Fibroblast of upper back skin (primary cell): Measurements from ENCODE around the gene ADGRE3.
"Not testable (repeated sequence)": the region's sequence is repeated elsewhere in the genome, so short reads cannot be mapped to it uniquely, and the experiment has no call there.

Source experiments
- DNase-seq: peaks from one replicate; pipeline ENCODE4 v3.0.0-alpha.2; 2013

Gene ADGRE3

DNA sequence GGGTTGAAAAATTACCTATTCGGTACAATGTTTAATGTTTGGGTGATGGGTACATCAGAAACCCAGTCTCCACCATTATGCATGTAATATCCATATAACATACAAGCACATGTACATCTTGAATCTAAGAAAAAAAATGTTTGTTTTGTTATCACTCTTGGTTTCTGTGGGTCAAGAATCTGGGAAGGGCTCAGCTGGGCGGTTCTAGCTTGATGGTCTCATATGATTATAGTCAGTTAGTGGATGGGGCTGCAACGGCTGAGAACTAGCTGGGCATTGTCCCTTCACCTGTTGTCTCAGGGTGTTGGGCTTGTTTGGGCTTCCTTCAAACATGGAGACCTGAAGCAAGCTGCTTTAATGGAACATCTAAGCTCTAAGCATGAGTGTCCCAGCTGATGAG lies 4.7 kb downstream of the ADGRE3 start:
- no peak for DNase-seq

DNA sequence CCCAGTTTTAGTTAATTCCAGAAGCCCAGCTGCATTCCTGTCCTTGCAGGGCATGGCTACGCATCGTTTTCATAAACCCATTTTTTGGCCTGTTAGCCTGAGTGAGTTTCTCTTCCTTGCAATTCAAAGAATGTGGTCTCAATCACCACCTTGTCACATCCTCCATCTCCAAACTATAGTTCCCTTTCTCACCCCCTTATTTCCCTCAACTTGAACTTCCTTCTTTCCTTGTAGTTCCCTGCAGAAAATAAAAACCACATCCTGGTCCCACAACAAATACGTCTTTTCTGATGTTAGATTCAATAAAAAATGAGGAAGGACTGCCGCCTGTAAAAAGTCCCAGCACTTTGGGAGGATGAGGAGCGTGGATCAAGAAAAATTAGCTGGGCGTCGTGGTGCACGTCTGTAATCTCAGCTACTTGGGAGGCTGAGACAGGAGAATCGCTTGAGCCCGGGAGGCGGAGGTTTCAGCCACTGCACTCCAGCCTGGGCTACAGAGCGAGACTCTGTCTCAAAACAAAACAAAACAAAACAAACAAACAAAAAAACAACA lies 13.2 kb downstream of the ADGRE3 start:
- no peak for DNase-seq

DNA sequence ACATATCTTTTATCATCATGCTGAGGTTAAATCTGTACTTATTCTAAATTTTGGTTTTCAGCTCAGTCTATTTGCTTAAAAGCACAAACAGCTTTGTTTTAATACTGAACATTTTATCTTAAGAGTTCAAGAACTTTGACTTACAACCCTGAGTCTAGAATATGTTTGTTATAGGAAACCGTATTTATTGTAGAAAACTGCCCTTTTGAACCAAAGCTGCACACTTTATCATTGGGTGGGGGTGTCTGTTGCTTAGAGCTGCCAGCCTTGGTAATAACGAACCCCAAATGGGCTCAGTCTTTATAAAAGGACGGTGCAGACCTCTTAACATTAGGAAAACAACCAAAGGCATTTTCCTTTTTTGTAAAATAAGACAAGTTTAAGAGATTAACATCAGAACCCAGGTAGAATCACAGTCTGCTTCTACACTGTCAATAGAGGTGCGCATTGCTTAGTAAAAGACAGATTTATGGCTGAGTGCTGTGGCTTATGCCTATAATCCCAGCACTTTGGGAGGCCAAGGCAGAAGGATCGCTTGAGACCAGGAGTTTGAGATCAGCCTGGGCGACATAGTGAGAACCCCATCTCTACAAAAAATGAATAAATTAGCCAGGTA lies 14.7 kb downstream of the ADGRE3 start:
- DNase-seq: no peak

DNA sequence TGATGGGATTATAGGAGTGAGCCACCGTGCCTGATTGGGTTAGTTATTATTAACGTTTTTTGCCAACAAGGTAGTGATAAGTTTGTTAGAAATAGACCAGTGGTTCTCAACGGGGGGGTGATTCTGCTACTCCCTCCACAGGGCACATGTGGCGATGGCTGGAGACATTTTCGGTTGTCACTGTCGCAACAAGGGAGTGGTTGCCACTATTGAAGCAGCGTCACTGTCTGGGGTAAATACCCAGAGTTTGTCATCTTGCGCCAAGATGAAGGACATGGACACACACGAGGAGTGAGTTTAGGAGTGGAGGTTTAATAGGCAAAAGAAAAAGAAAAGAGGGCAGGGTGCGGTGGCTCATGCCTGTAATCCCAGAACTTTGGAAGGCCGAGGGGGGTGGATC lies 18.9 kb downstream of the ADGRE3 start:
- DNase-seq: no peak

DNA sequence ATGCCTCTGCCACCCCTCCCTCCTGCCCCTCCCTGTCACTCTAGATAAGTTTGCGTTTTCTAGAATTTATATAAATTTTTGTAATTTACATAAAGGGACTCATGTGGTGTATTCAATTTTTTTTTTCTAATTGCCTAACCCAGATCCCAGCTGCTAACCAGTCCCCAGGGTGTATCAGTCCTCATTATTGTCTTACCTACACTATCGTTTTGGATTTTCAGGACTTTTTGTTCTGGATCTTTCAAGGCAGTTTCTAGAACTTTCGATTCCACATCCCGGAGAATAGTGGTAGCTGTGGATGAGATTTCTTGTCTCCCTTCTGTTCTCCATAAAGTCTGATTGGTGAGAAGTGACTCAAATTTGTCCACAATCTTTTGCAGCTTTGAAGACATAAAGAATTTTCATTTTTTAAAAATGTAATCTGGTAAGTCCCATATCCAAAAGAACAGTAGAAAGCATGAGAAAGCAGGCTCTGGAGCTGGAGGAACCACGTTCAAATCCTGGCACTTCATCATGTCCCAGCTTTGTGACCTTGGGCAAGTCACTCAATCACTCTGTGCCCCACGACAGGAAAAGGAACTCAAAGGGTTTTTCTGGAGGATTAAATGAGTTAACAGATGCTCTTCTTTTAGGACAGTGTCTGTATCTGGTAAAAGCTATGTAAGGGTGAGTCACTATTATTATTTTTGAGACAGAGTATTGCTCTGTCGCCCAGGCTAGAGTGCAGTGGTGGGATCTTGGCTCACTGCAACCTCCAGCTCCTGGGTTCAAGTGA lies 19.7 kb downstream of the ADGRE3 start:
- no peak for DNase-seq

DNA sequence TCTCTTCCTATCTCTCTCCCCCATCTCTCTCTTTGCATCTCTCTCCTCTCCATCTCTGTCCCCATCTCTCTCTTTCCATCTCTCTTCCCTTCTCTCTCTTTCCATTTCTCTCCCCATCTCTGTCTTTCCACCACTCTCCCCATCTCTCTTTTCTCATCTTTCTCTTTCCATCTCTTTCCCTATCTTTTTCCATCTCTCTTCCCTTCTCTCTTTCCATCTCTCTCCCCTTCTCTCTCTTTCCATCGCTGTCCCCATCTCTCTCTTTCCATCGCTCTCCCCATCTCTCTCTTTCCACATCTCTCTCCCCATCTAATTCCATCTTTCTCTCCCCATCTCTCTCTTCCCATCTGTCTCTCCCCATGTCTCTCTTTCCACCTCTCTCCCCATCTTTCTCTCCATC lies 24.5 kb downstream of the ADGRE3 start:
- no peak for DNase-seq

DNA sequence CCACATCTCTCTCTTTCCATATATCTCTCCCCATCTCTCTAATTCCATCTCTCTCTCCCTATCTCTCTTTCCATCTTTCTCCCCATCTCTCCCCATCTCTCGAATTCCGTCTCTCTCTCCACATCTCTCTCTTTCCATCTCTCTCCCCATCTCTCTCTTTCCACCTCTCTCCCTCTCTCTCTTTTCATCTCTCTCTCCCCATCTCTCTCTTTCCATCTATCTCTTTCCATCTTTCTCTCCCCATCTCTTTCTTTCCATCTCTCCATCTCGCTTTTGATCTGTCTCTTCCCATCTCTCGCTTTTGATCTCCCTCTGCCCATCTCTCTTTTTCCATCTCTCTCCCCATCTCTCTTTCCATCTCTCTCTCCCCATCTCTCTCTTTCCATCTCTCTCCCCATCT lies 25.6 kb downstream of the ADGRE3 start:
- no peak for DNase-seq

DNA sequence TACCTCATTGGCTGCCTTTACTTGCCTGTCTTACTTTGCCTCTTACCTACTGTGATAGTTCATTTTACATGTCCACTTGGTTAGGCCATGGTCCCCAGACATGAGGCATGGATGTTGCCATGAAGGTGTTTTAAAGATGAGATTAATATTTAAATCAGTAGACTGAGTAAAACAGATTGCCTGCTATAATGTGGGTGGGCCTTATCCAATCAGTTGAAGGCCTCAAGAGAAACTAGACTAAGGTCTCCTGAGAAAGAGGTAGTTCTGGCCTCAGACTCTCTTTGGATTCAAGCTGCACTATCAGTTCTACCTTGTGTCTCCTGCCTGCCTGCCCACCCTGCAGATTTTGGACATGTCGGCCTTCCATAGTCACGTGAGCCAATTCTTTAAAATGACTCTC lies 26.1 kb downstream of the ADGRE3 start:
- DNase-seq: no peak

DNA sequence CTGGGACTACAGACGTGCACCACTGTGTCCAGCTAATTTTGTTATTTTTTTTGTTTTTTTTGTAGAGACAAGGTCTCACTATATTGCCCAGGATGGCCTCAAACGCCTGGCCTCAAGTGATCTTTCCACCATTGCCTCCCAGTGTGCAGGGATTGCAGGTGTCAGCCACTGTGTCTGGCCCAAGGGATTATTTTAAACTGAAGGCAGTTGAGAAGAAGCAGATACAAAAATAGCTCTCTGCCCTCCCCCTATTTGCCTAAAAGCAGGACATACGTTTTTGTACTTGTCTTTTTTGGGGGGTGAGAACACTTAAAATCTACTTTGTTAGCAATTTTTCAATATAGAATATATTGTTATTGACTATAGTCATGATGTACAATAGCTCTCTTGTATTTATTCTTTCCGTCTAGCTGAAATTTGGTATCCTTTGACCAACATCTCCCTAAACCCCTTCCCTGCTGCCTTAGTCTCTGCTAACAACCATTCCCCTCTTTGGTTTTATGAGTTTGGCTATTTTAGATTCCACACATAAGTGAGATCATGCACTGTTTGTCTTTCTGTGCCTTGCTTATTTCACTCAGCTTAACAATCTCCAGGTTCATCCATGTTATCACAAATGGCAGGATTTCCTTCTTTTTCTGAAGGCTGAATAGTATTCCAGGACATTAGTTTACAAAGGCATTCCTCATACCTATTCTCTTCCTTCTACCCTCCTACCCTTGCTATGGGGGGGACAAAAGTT lies 34.9 kb downstream of the ADGRE3 start:
- DNase-seq: no peak

DNA sequence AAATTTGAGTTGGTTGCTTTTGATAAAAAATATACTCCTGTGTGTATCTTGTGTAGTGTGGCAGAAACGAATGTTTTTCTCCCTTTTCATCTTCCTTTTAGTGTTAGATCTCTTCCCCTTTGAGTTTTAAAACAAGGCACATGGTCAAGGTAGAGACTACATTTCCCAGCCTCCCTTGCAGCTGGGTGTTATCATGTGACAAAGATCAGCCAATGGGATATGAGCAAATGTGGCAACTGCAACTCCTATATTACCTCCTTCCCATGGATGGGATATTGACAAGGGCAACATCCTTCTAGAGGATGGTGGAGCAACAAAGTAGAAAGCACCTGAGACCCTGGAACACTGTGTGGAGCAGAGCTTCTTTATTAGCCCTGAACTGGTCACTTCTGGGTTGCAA lies 42.4 kb downstream of the ADGRE3 start:
- no peak for DNase-seq

DNA sequence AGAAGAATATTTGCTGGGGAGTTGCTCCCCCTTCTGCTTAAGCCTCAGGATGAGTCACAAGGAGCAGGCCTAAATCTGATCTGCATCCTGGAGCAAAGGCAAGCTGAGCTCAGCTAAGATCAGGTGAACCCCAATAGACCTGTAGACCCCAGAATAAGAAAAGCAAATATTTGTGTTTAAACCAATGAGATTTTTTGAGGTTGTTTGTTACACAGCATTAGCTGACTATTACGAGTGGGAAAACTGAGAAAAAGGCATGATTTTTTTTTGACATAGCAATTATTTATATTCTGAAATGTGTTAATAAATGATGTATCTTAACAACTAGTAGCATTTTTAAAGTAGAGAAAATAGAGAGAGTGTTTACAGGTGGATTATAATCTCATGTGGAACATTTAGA lies 45.1 kb downstream of the ADGRE3 start:
- DNase-seq: no peak

DNA sequence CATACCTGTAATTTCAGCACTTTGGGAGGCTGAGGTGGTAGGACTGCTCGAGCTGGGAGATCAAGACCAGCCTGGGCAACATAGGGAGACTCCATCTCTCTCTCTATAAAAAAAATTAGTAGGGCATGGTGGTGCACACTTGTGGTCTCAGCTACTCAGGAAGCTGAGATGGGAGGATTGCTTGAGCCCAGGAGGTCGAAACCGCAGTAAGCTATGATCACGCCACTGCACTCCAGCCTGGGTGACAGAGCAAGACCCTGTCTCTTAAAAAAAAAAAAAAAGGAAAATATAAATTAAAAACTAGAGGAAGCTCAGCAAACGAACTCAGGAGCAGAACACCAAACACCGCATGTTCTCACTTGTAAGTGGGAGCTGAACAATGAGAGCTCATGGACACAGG lies 50.2 kb downstream of the ADGRE3 start:
- DNase-seq: not testable (repeated sequence)

DNA sequence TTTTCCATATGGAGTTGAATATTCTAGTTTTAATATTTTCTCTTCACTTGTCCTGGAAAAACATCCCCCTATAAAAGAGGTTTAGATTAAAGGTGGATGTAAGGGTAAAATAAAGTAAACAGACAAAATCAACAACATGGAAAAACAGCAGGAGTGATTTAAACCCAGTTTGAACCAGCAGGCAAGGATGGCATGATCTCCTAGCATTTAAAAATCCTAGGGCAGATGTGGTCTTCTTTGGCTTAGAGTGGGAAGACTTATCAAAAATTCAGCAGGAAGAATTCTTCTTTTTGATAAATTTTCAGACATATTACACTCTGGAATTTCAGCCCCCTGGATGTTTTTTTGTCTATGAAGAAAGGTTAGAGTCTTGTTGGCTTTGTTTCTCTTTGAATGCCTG lies 55.2 kb downstream of the ADGRE3 start:
- DNase-seq: no peak

DNA sequence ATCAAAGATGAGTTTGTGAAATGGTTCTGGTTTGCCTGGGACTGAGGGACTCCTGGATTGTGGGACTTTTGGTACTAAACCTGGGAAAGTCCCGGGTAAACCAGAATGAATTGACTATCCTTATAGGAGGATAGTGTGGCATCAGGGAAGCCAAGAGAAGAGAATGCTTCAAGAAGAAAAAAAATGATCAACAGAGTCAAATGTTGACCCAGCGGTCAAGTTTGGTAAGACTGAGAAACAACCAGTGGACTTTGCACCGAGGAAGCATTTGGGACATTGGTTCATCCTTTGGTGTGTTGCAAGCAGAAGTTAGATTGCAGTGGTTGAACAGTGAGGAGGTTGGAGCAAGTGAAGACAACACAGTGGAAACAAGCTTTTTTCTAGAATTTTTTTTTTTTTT lies 58.2 kb downstream of the ADGRE3 start:
- no peak for DNase-seq

DNA sequence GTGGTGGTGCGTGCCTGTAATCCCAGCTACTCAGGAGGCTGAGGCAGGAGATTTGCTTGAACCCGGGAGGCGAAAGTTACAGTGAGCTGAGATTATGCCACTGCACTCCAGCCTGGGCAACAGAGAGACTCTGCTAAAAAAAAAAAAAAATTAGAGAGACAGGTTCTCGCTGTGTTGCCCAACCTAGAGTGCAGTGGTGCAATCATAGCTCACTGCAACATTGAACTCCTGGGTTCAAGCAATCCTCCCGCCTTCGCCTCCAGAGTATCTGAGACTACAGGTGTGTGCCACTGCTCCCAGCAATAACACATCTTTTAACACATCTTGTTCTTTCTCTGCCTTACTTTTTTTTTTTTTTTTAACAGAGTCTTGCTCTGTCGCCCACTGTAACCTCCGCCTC lies 59.0 kb downstream of the ADGRE3 start:
- no peak for DNase-seq

DNA sequence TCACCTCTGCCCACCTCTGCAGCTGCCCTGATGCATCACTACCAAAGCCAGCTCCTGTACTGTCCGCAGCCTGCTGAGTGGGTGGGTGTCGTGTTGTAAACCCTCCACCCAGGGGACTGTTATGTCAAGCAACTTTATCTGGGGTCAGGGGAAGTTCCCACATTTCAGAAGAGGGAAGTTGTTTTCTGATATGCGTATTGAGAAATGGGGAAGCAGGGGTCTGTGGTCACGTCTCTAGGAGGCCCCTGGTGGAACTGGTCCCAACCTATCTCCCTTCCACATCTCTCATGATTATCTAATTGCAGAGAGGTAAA lies 60.6 kb downstream of the ADGRE3 start:
- no peak for DNase-seq

DNA sequence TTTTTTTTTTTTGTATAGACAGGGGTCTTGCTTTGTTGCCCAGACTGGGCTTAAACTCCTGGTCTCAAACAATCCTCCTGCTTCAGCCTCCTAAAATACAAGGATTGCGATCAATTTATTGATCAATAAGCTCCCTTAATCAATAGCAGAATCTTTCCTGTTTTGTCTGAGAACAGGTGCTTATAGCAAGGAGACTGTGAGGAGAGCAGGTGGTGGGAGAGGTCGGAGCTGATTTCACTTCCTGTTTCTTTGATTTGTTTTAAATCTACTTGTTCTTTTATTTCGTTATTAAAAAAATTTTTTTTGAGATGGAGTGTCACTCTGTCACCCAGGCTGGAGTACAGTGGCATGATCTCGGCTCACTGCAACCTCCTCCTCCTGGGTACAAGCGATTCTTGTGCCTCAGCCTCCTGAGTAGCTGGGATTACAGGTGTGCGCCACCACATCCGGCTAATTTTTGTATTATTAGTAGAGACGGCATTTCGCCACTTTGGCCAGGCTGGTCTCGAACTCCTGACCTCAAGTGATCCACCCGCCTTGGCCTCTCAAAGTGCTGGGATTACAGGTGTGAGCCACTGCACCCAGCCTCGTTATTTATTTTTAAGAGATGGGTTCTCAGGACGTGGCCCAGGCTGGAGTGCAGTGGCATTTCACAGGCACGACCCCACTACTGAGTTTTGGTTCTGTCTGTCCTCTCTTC lies 61.1 kb downstream of the ADGRE3 start:
- not testable (repeated sequence) for DNase-seq

DNA sequence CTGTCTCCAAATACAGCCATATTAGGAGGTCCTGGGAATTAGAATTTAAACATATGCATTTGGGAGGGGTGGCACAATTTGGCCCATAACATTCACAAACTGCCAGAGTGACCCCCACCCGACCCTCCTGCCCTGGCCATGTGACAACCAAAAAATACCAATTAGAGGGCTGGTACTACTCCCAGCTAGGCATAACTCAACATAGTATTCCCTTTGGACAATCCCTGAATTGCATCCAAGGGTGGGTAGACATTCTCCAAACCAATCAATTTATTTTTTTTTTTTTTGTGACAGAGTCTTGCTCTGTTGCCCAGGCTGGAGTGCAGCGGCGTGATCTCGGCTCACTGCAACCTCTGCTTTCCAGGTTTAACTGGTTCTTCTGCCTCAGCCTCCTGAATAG lies 62.0 kb downstream of the ADGRE3 start:
- no peak for DNase-seq

DNA sequence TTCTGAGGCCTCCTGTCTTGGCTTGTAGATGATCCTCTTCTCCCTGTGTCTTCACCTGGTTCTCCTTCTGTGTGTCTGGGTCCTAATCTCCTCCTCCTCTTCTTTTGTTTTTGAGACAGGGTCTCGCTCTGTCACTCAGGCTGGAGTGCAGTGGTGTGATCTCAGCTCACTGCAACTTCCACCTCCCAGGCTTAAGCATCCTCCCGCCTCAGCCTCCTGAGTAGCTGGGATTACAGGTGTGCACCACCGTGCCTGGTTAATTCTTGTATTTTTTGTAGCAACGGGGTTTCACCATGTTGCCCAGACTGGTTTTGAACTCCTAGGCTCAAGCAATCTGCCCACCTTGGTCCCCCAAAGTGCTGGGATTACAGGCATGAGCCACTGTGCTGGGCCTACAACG lies 62.4 kb downstream of the ADGRE3 start:
- DNase-seq: not testable (repeated sequence)

DNA sequence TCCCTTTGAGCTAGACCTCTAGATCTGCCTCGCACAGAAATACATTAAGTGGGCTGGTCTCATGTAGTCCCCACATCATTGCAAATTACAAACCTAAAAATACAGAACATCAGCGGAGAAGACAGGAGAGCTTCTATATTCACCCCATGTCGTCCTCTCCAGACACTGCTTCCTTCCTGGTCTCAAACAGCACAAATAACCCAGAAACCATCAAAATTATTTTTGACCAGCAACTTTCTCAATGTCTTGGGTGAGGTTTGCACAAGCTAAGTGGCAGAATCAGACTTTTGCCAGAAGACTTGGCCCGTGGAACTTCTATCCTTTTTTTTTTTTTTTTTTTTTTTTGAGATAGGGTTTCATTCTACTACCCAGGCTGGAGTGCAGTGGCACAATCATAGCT lies 63.6 kb downstream of the ADGRE3 start:
- no peak for DNase-seq

DNA sequence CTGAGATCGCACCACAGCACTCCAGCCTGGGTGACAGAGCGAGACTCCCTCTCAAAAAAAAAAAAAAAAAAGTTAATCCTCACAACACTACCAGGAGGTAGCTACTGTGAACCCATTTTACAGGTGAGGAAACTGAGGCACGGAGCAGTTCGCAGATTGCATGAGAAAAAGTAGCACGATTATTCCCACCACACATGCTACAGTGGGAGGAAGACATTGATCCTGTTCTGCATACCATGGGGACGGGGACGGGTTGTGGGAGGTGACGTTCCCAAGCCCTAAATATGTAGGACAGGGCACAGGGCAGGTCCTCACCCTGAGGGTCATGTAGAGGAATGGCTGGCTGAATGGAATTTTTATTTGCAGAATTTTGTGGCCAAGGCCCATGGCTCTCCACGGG lies 68.0 kb downstream of the ADGRE3 start:
- no peak for DNase-seq

DNA sequence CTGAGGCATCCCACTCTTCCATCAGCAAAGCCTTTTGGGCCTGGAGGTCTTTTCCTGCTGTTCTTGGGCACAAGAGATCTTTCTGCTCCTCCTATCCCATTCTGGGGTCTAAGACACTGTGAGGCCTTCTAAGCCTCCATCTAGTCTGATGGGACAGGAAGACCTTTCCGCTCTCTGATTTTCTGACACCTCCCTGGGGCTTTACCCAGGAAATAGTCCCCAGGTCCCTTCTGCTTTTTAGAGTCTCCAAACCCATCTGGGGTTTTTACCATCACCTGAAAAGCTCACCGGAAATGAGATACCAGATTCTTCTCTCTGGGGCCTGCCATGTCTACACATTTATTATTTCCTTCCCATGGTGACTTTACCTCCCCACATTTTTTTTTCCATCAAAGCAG lies 70.7 kb downstream of the ADGRE3 start:
- DNase-seq: no peak

DNA sequence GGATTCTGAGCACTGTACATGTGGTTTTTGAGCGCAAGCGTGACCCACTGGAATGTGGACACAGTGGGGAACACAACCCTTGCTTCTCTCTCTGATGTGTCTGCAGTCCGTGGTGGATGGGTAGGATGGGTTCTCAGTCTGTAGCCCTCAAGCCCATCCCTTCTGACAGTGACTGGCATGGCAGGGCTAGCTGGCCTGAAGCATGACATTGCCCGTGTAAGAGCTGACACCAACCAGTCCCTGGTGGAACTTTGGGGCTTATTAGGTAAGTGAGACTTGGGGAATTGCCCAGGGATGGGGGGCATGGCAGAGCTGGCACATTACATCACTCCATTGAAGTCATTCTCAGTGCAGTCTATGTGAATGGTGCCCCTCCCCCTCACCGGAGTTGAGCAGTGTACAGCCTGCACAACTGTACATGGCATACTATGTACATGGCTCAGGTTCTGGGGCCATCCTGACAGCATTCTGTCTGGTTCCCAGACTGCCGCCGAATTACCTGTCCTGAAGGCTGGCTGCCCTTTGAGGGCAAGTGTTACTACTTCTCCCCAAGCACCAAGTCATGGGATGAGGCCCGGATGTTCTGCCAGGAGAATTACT lies 75.0 kb downstream of the ADGRE3 start:
- DNase-seq: no peak
